ENCODE data around the gene TP63. TPM values are rescaled to one million over a fixed set of nuclear protein-coding genes. Genes with fewer than 3 reads are reported as not detected.
"Not testable (repeated sequence)": the region's sequence is repeated elsewhere in the genome, so short reads cannot be mapped to it uniquely, and the experiment has no call there.

TP63 gene
- total RNA-seq = 2.9 TPM in 2 replicates

DNA sequence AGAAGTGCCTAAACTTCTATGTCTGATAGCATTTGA, at the start of gene TP63:
Gene TP63, plus strand, starts transcription at position 17 of the 36 bp plus-strand sequence. CDS start 127 bp downstream, outside the sequence.
- intact Hi-C loops (cut with micrococcal nuclease) = no loop called here

DNA sequence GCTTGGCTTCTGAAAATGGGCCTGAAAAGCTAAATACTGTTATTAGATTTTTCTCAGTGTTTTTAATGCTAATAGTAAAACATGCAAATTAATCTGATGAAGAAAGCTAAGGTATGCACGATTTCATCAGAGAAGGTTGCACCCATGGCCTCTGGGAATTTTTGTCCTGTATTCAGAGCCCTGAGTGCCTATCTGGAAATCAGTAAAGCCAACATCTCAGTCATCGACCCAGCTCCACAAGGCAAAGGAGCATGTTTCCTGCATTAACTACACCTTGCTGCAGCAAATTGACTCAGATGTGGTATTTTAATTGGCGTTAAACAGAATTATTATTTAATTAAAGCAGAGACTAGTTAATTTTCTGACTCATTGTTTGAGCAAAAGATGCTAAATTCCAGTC, 49.0 kb upstream of the TP63 start:
- intact Hi-C loops (cut with micrococcal nuclease) = no loop called here

DNA sequence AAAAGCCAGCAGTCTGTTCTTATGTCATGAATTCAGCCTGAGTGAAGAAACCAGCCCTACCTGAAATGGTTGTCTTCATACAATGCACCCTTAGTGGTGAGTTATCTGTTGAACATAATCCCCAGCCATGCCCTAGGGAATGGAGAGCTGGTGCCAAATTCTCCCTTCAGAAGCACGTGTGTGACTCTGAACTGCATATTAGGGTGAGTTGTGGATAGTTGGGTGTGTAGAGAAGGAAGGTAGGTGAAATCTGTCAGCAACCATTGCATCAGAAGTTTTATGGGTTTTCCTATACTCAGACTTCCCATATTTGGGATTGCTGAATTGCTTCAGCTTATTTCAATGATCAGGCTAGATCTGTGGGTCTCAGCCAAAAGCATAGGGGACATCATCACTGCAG, 46.5 kb upstream of the TP63 start:
- intact Hi-C loops (cut with micrococcal nuclease) = no loop called here

- intact Hi-C loops (cut with micrococcal nuclease) = no loop called here
Observed at GRCh38 chr3:189586941-189587663, 44.1 kb upstream of the TP63 start.

GRCh38 chr3:189587664-189588040, 43.5 kb upstream of the TP63 start:
- intact Hi-C loops (cut with micrococcal nuclease) = no loop called here

GRCh38 chr3:189588070-189588469, 43.1 kb upstream of the TP63 start:
- intact Hi-C loops (cut with micrococcal nuclease) = no loop called here

DNA sequence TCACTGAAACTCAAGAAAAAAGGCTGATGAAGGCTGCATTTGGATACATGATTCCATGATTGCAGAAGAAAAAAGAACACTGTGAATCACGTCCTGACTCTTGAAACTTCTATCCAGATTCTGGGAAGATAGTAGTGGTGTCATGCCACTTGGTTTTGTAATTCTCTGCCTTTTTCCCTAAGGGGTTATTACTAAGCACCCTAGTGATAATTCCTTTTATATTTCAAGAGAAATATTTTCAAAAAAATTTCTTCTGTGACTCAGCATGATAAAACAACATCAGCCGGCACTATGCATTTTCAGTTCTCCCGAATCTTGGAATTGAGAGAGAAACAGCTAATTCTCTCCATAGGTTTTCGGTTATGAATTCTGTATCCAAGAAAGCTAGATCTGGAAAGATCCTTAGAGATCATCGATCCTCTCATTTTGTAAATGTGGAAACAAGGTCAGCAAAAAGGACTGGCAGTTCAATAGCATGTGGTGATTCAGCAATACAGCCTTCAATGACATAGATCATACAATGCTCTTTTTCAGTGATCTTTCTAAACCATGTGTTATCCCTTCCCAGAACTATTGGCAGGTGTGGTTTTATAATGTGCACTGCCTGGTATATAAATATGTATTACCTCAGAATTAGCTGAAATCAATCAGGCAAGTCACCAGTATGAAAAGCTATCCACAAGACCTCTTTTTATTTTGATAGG, 42.6 kb upstream of the TP63 start:
- intact Hi-C loops (cut with micrococcal nuclease) = no loop called here

DNA sequence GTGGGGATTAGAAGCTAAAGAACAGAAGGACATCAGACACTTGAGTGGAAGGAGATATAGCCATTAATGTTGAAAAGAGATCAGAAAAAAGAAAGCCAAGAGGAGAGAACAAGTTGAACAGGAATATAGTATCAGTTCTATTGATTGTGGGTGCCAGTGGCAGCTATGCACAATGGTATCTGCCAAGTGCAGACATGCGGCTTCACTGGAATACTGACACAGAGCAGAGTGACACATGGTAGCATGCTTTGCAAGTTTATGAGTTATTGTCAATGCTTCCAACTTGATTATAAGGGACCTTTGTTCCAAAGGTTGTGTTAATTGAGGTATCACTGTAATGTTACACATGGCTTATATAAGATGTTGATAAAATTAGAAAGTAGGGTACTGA, 42.0 kb upstream of the TP63 start:
- intact Hi-C loops (cut with micrococcal nuclease) = no loop called here

DNA sequence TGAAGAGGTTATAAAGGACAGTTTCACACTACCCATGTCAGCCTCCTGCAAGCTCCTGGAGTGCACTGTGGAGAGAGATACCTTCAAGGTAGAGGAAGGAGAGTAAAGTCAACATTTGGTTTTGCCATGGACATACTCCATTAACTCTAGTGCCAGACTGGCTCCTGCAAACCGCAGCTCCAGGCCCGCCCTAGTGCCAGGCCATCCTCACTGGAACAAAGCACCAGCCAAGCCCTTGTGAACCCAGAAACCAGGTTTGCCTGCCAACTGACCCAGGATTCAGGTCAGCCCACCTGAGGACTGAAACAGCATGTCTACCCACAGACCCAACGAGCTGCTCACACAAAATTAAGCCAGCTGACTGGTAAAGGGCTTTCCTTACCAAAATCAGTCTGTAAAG, 41.0 kb upstream of the TP63 start:
- intact Hi-C loops (cut with micrococcal nuclease) = no loop called here

DNA sequence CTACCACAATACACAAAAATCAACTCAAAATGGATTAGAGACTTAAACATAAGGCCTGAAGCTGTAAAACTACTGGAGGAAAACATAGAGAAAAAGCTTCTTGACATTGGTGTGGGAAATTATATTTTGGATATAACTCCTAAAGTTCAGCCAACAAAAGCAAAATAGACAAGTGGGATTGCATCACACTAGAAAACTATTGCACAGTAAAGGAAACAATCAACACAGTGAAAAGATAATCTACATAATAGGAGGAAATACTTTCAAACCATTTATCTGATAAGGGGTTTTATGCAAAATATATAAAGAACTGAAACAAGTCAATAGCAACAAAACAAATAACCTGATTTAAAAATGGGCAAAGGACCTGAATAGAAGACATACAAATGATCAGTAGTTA, 37.6 kb upstream of the TP63 start:
- intact Hi-C loops (cut with micrococcal nuclease) = no loop called here

DNA sequence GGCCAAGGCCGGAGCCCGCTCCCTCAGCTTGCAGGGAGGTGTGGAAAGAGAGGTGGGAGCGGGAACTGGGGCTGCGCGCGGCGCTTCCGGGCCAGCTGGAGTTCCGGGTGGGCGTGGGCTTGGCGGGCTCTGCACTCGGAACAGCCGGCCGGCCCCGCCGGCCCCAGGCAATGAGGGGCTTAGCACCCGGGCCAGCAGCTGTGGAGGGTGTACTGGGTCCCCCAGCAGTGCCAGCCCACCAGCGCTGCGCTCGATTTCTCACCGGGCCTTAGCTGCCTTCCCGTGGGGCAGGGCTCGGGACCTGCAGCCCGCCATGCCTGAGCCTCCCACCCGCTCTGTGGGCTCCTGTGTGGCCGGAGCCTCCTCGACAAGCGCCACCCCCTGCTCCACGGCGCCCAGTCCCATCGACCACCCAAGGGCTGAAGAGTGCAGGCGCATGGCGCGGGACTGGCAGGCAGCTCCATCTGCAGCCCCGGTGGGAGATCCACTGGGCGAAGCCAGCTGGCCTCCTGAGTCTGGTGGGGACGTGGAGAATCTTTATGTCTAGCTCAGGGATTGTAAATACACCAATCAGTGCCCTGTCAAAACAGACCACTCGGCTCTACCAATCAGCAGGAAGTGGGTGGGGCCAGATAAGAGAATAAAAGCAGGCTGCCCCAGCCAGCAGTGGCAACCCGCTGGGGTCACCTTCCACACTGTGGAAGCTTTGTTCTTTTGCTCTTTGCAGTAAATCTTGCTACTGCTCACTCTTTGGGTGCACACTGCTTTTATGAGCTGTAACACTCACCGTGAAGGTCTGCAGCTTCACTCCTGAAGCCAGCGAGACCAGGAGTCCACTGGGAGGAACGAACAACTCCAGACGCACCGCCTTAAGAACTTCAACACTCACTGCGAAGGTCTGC, 34.9 kb upstream of the TP63 start:
- intact Hi-C loops (cut with micrococcal nuclease) = not testable (repeated sequence)

DNA sequence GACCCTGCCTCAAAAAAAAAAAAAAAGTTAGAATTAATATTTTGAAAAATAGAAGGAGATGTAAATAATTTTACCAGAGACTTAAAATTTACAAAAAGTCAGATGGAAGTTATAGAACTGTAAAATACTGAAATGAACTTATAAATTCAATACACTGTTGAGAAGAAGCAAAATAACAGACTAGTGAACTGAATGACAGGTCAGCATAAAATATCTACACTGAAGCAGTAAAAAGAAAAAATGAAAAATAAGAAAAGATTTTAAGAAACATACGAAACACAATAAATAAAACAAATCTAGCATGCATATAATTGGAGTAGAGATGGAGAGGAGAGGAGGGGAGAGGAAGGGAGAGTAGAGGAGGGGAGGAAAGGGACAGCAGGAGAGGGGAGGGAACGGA, 33.3 kb upstream of the TP63 start:
- intact Hi-C loops (cut with micrococcal nuclease) = no loop called here

- intact Hi-C loops (cut with micrococcal nuclease) = no loop called here
Observed at GRCh38 chr3:189598530-189599225, 32.5 kb upstream of the TP63 start.

- intact Hi-C loops (cut with micrococcal nuclease) = no loop called here
Observed at GRCh38 chr3:189602471-189602870, 28.7 kb upstream of the TP63 start.

DNA sequence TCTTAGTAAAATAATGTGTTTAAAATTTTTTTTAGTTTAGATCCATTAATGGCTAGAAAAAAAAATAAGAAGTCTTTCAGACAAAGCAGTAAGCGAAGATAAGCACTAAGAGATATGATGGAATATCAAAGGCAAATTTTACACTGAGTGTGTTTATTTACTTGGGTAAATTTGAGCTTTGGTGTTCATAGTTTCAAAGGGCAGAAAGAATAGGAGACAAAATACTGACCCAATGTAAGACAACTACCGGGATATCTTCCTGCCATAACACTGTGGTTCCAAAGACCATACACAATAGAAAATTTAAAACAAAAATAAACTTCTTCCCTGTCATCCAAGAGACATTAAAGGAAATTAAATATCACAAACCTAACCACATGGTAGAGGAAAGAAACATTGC, 25.5 kb upstream of the TP63 start:
- intact Hi-C loops (cut with micrococcal nuclease) = no loop called here

DNA sequence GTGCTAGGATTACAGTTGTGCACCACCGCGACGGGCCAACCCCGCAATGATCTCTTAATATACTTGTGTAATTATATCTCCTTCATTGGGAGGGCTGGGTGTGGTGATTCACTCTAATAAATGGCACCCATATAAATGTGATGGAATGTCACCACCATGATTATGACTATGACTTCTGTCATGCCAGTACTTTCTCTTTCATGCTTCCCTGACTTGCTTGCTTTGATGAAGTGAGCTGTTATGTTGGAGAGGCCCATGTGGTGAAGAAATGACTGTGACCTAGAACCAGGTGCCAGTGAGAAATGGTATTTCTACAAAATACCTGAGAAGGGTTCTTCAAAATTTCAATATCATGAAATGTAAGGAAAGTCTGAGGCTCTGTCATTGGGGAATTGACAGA, 24.4 kb upstream of the TP63 start:
- intact Hi-C loops (cut with micrococcal nuclease) = no loop called here

- intact Hi-C loops (cut with micrococcal nuclease) = not testable (repeated sequence)
Observed at GRCh38 chr3:189612641-189613040, 18.5 kb upstream of the TP63 start.

DNA sequence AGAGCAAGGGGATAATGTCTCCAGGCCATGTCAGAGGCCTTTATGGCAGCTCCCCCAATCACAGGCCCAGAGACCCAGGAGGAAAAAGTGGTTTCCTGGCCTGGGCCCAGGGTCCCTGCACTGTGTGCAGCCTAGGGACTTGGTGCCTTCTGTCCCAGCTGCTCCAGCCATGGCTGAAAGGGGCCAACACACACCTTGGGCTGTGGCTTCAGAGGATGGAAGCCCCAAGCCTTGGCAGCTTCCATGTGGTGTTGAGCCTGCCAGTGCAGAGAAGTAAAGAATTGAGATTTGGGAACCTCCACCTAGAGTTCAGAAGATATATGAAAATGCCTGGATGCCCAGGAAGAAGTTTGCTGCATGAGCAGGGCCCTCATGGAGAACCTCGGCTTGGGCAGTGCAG, 18.1 kb upstream of the TP63 start:
- intact Hi-C loops (cut with micrococcal nuclease) = no loop called here

GRCh38 chr3:189621948-189622603, 9.1 kb upstream of the TP63 start:
- intact Hi-C loops (cut with micrococcal nuclease) = no loop called here

- intact Hi-C loops (cut with micrococcal nuclease) = no loop called here
Observed at GRCh38 chr3:189622629-189623028, 8.6 kb upstream of the TP63 start.

DNA sequence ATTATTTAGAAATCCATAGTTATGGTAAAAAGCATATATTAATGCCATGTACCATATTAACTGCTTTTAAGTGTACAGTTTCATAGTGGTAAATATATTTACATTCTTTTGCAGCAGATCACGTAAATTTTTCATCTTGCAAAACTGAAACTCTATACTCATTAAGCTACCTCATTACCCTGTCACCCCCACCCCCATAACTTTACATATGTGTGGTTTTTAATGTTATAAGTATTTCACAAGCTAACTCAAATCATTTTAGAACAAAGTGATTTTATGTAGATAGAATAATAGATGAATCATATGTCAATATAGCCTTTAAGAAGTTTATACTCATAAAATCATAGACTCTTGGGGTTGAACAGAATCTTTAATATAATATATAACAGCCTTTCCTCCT, 7.1 kb upstream of the TP63 start:
- intact Hi-C loops (cut with micrococcal nuclease) = no loop called here

DNA sequence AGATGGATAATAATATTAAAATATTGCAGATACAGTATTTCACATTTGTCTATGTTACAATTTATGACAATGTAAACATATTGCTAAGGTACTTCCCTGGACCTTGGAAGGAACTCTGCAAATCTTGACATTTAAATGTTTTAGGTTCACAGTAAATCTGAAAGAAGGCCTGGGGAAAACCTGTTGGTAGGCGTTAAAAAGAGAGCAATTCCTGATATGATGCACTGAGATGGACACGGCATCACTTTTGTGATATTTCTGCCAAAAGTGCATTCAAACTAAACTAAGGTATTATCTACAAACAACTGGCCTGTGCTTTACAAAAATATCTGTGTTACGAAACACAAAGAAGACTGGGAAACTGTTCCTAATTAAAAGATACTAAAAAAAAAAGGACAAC, 6.1 kb upstream of the TP63 start:
- intact Hi-C loops (cut with micrococcal nuclease) = loop anchor here (5.0 kb wide), 2 partner anchors 53 to 353 kb away; no protein-coding TSS in a partner anchor
